Measurements from ENCODE around the gene HLA-DPB1.

Gene HLA-DPB1

DNA sequence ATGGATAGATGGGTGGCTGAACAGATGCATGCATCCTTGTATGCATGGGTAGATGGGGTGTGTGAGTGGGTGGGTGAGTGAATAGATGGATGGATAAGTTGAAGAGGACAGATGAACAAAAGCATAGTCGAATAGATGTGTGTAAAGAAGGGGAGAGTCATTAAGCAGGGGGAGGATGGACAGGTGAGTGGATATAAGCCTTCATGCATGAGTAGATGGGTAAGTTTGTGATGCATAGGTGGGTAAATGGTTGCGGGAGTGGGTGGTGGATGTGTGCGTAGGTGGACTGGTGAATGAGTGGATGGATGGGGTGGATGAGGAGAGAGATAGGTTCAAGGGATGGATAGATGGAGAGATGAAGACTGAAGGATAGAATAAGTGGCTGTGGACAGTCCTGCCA is 29.6 kb downstream of the HLA-DPB1 start:
- DNase-seq = no peak

DNA sequence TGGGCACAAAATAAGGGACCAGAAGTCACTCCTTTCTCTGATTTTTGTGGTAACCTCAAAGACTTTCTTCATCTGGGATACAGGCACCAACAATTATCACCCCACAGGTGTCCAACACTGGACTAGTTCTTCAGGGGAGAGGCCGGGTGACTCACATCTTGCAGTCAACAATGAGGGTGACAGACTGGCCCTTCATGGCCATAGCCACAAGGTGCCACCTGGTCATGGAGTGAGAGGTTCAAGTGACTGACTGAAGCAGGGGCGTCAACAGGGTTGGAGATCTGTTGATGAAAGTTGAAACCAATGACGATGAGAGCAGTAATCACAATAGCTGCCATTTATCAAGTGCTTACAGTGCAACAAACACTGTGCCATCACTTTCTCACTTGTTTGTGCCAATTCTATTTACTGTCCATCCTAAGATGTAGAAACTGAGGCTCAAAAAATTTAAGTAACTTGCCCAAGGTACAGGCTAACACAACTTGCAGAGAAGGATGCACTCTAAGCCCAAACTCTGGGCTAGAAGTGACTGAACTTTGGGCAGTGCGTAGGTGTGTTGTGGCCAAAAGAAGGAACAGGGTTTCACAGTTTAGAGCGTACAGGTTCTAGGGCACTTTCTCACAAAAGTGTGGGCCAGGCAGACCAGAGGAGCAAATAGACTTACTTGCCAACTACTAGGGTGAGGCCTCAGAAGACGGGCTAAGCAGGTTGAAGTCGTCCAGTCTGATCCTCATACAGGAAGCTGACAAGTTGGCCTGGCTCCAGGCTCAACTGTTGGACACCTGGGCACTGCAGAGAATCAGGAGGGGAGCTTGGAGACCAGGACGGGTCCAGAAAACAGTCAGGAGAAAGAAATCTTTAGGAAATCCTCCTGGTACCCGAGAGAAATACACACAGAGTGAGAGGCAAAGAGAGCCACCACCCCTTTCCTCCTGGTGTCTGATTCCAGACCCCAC is 30.4 kb downstream of the HLA-DPB1 start:
- no peak for DNase-seq

DNA sequence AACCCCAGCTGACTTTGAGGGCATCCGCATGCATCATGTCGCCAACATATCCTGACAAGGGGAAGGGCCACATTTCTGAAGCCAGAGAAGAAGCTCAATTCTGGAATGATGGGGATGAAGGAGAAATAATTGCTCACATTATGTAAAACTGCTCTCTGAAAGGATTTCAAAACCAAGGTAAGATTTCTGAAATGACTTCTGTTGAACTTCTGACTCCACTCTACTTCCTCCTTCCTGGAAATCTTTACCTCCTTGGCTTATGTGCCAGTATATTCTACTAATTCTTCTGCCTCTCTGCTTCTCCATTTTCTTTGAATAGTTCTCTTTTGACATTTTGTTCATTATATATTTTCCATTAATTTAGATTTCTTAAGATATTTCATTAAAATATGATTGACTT is 31.9 kb downstream of the HLA-DPB1 start:
- no peak for DNase-seq

- no peak for DNase-seq
Measured at GRCh38 chr6:33108307-33108706, 32.5 kb downstream of the HLA-DPB1 start.

DNA sequence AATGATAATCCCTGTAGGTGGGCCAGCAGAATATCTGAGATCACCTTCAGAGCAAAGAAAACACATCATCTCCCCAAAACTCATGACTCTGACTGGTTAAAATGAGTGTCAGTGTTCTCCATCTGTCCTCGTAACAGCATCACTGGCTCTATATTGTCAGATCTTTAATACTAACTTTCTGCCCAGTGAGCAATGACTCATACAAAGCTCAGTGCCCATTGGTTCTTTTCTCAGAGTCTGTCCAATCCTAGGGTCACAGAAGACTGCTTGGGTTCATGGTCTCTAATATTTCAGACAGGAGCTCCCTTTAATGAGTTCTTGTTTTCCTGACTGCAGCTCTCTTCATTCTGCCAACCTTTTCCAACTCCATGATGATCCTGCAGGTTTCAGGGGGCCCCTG is 36.4 kb downstream of the HLA-DPB1 start:
- DNase-seq = no peak

GRCh38 chr6:33113755-33114154 is 38.0 kb downstream of the HLA-DPB1 start:
- no peak for DNase-seq

GRCh38 chr6:33114406-33114805 is 38.6 kb downstream of the HLA-DPB1 start:
- peak; percentile 40 for DNase-seq

- no peak for DNase-seq
Measured at GRCh38 chr6:33116417-33116816, 40.6 kb downstream of the HLA-DPB1 start.

GRCh38 chr6:33116841-33117711 is 41.3 kb downstream of the HLA-DPB1 start:
- no peak for DNase-seq

DNA sequence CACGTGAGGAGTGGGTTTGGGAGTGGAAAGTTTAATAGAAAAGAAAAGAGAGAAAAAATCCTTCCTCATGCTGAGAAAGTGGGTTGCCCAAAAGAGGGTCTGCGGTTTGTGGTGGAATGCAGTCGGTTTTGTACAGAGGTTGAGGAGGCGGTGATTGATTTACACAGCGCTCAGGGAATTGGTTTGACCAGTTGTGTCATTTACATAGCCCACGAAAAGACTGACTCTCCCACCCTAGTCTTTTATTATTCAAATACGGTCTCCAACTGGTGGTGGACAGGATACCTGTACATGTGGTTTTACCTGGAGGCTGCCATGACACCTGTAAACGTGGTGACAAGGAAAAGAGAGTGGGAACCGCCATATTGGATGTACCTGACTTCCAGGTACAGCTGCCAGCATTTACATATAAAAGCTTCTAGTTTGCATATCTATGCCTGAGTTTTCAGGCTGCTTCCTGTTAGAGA is 42.1 kb downstream of the HLA-DPB1 start:
- DNase-seq = no peak

DNA sequence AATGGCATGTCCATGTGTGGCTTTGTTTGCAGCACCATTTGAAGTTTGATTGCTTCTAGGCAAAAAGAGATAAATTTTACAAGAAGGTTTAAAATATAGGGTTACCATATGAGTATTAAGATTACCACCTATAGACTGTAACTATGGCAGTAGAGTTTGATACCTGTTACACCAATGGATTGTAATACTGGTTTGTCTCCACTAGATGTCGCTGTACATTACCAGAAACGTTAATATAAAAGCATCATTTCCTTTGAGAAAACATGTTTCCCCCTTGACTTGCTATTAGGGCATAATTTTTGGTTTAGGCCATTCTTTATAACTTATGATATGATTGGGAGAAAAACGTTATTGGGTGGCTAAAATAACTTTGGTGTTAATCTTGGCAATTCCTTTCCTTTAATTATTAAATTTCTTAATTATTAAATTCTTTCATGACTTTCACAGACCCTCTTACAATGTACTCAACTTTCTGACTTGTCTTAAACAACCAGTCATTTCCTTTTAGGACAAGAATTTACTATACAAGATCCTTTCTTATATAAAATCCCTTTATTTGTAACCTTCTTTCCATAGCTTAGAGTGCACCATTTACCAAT is 42.8 kb downstream of the HLA-DPB1 start:
- DNase-seq = no peak

DNA sequence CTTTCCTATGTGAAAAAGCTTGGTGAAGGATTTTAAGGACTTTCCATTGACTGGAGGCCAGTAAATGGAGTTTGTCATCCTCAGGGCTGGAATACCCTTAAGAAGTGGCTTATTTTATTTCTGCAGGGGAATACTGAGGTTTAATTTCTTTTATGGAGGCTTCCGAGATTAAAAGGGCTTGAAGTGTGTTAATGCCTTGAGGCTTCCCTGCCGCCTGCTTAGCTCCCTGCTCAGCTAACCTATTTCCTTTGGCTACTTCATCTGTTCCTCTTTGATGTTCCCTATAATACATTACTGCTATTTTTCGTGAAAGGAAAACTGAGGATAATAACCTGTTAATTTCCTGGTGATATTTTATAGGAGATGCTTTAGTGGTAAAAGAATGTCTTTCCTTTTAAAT is 44.2 kb downstream of the HLA-DPB1 start:
- no peak for DNase-seq

DNA sequence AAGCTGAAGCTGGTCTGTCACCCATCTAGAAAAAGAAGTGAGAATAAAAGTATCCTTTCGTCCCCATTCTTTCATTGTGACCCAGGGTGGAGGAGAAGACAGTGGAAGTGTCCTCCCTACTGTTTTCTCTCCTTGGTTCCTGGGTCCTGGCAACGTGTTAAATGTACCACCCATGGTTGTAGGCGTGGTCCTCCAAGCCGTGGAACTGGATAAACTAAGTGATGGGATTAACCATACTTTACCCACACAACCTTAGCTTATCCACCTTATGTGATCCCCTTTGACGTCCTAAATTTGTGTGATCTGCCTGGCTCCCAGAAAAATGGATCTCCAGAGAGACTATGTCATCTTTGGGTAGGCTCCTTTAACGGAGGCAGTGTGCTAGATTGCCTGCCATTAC is 47.4 kb downstream of the HLA-DPB1 start:
- no peak for DNase-seq

DNA sequence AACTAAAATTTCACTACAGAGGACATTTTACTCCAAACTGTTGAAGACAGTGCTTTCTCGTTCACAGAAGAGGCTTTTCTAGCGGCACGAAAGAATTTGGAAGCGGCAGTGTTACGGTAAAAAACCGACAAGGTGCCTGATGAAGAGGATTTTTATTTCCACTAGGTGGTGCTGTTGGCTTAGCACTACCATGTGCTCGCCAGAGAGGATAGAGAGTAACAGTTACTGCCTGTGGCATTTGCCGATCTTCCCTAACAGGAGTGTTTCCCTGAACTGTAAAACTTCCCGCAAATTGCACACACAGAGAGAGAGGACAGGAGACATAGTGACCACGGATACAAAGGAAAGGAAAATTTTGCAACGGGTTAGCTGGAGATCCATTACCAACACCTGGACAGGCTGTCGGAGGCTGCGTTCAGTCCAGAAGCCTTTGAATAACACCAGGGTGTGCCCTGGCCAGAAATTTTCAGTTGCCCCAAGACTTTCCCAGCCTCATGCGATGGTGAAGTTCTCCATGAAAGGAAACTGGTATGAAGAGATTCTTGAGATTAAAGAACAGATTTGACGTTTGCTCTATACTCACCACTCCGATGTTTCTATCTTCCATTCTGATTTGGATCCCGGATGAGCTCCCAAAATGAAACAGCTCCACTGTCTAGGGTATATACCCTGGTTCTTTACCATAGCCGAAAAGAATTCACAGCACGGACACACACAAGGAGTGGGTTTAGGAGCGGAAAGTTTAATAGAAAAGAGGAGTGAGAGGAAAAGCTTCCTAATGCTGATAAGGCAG is 48.1 kb downstream of the HLA-DPB1 start:
- no peak for DNase-seq

GRCh38 chr6:33124525-33124901 is 48.7 kb downstream of the HLA-DPB1 start:
- no peak for DNase-seq

DNA sequence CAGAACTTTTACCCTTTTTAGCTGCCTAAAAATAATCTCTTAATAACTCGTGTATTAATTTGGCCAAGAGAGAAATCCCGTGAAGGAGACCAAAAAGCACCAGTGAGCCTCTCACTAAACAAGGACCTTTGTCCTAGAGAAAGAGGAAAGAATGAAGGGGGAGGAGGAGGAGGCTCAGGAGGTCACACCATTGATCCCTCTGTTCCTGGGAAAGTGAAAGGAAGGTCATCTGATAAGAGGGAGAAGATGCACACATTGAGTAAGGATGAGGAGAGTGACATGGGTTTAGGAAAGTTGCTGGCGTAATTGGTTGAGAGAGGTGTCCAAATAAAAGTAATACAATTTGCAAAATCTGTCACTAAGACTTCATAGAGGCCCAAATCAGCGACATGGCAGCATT is 49.2 kb downstream of the HLA-DPB1 start:
- no peak for DNase-seq

- no peak for DNase-seq
Measured at GRCh38 chr6:33126101-33126714, 50.4 kb downstream of the HLA-DPB1 start.

DNA sequence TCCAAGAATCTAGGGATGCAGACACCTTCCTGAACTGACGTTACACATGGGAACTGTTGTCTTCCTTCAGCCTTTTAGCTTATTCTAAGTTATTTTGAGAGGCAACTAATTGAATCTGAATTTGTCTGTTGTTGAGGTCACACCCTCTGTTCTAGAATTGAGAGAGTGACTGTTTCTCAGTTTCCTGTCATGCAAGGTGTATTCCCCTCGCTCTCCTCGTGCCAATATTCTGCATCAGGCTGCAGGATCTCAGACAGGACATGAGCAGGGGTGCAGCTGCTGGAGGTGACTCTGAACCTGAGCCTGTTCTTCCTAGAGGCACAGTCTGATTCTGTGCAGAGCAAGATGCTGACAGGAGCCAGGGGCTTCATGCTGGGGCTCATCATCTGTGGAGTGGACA is 52.5 kb downstream of the HLA-DPB1 start:
- DNase-seq = no peak

DNA sequence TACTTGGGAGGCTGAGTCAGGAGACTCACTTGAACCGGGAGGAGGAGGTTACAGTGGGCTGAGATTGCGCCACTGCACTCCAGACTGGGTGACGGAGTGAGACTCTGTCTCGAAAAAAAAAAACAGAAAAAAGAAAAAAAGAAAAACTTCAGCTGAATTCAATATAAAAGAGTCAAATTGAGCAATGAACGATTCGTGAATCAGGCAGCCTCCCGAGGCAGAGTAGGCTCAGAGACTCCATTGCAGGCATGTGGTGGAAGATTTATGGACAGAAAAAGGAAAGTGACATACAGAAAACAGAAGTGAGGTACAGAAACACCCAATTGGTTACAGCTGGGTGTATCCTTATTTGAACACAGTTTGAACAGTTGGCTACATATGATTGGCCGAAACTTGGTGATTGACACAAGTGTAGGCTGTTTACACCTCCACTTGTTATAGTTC is 56.3 kb downstream of the HLA-DPB1 start:
- no peak for DNase-seq

- no peak for DNase-seq
Measured at GRCh38 chr6:33136310-33136900, 60.6 kb downstream of the HLA-DPB1 start.

Data from SIG-M5 (cell line).